Ovary (tissue), 9 donors: ENCODE measurements around the gene DENND2D. TPM values are rescaled to one million over a fixed set of nuclear protein-coding genes. Genes with fewer than 3 reads are reported as not detected.

Experiments used
- DNase-seq, 5 donors: peaks; one replicate each; pipeline ENCODE4 v3.0.0-alpha.2; 2019 to 2020
- H3K27ac ChIP-seq, 2 donors: fragments of 200-600 bp; one replicate each; pipeline versions ENCODE4 v1.5.1 to v1.8.0; 2019 to 2022
- H3K27me3 ChIP-seq: fragments of 200-600 bp; one replicate; pipeline ENCODE4 v1.8.0; 2022
- H3K36me3 ChIP-seq: fragments of 200-600 bp; sonication (generic); one replicate; pipeline ENCODE4 v1.5.1; 2019
- H3K4me1 ChIP-seq: one replicate; pipeline ENCODE4 v1.8.1; 2013; ENCODE audit warnings: mild to moderate bottlenecking, moderate library complexity; ENCODE audit not compliant: insufficient read depth
- H3K4me3 ChIP-seq: fragments of 200-600 bp; sonication (generic); one replicate; pipeline ENCODE4 v1.5.1; 2017
- H3K9me3 ChIP-seq, 2 donors: fragments of 200-600 bp in 1 of 2; sonication (generic) in 1 of 2; one replicate each; pipeline versions ENCODE4 v1.5.1 to v1.8.1; 2013 to 2019; ENCODE audit warnings: mild to moderate bottlenecking in 1 of 2, moderate library complexity in 1 of 2
- EP300 ChIP-seq: sonication (generic); formaldehyde crosslinking; IDR thresholded peaks from one replicate; pipeline ENCODE4 v1.6.1; 2017; ENCODE audit warnings: antibody characterized with exemption
- POLR2A ChIP-seq: fragments of 450-650 bp; IDR thresholded peaks from one replicate; pipeline ENCODE4 v1.6.1; 2017; ENCODE audit warnings: antibody characterized with exemption, mild to moderate bottlenecking, moderate library complexity
- WGBS, 3 donors: extraction: QIAGEN DNeasy Blood & Tissue Kit in 1 of 3; methylation state at CpG; one replicate each; pipeline versions ENCODE4 v1.1.5 to v1.1.7; 2013 to 2017; 5-methylcytosine and 5-hydroxymethylcytosine counted together
- intact Hi-C, 4 donors: fragments of 100-400 bp; cut with DNase I; formaldehyde crosslinking; loops; one replicate each; pipeline versions ENCODE4 v1.11.0 to v1.15.1; 2022 to 2023
- polyA plus RNA-seq, 2 donors: library from polyadenylated mRNA; stranded (reverse); fragments of 200-250 nt in 1 of 2; fragments of 350-450 nt in 1 of 2; fragmentation: Illumina TruSeq in 1 of 2; extraction: RNeasy Lipid Tissue Mini Kit (QIAGEN cat#74804) in 1 of 2; gene quantifications; one replicate each; pipeline ENCODE4 v1.2.3, GENCODE V29; 2013 to 2014
- total RNA-seq, 7 donors: library from RNA; depleted of rRNA in 2 of 7; stranded (reverse); fragments of >200 nt in 2 of 7; fragmentation: NEBNext Ultra II Directional in 3 of 7; extraction: Animal tissue kit (Norgen Biotek cat#: 25700) in 3 of 7; gene quantifications; one replicate each; pipeline versions ENCODE4 v1.1.0 to v1.2.4, GENCODE V29; 2016 to 2023
- TF ChIP-seq, protein P1 (sequence below), 3 donors: fragments of 450-650 bp in 2 of 3; fragments of 200-600 bp in 1 of 3; IDR thresholded peaks; one replicate each; pipeline versions ENCODE4 v1.5.1 to v1.8.0; 2016 to 2022; ENCODE audit warnings: antibody characterized with exemption in 3 of 3, mild to moderate bottlenecking in 1 of 3
- donor health status: DM: no; HTN: no; CAD: no; lungs with moderate emphysema.
- donor health status: DM: no; HTN: no; CAD: no.
- donor health status: Bipolar disorder and iron deficiency.
- donor health status: DM: yes; HTN: yes; CAD: no.
- donor health status: DM: no; HTN: no; CAD: no.
- donor health status: DM: yes; HTN: yes; CAD: no.

Gene DENND2D
- total and polyA plus RNA-seq, 9 donors: 2.5 to 19.0 (median 9.5) TPM

DNA sequence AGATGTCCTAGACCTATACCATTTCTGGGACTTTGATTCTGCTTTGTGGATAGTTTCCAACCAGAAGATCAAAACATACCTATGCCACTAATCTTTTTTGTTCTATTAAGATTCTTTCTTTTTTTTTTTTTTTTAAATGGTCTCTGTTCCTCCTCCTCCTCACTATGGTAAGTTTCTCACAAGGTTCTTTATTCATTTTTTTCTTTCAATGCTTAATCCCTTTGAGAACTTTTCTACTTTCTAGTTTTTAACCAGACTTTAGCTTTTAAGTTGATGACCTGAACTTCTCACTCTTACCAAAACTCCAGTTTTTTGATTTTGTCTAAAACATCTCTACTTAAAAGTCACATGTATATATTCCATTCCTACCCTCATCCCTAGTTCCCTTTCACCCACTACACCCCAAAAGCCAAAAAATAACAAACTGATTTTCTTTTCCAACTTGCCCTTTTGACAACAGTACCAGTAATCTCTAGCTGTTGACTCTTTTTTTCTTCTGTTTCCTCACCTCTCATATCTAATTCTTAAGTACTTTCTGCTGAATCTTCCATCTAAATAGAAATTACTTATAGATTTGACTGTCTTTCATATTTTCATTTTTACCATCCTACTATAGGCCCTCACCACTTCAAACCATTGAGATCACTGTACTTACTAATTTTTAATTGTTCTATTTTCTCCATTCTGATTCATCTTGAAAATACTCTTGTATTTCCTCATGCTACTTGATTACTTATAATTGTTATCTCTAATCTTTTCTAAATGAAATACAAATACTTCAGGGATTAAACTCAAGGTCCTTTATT lies 54.3 kb downstream of the DENND2D start:
- H3K27me3 ChIP-seq: no peaks in the 10 kb centered on the region
- no peaks in the 10 kb centered on the region for H3K9me3 ChIP-seq
- no peak for DNase-seq
- peaks cover 6% of the 10 kb centered on the region for H3K4me1 ChIP-seq
- H3K36me3 ChIP-seq: no peaks in the 10 kb centered on the region
- H3K4me3 ChIP-seq: no peak overlapping the region
- TF ChIP-seq, protein P1, sequence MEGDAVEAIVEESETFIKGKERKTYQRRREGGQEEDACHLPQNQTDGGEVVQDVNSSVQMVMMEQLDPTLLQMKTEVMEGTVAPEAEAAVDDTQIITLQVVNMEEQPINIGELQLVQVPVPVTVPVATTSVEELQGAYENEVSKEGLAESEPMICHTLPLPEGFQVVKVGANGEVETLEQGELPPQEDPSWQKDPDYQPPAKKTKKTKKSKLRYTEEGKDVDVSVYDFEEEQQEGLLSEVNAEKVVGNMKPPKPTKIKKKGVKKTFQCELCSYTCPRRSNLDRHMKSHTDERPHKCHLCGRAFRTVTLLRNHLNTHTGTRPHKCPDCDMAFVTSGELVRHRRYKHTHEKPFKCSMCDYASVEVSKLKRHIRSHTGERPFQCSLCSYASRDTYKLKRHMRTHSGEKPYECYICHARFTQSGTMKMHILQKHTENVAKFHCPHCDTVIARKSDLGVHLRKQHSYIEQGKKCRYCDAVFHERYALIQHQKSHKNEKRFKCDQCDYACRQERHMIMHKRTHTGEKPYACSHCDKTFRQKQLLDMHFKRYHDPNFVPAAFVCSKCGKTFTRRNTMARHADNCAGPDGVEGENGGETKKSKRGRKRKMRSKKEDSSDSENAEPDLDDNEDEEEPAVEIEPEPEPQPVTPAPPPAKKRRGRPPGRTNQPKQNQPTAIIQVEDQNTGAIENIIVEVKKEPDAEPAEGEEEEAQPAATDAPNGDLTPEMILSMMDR (IDR thresholded peaks at IDR 0.05): no peak
- TF ChIP-seq EP300 (no peak), POLR2A (no peak)
- H3K27ac ChIP-seq: no peak overlapping the region
- intact Hi-C loops: no loop called here

DNA sequence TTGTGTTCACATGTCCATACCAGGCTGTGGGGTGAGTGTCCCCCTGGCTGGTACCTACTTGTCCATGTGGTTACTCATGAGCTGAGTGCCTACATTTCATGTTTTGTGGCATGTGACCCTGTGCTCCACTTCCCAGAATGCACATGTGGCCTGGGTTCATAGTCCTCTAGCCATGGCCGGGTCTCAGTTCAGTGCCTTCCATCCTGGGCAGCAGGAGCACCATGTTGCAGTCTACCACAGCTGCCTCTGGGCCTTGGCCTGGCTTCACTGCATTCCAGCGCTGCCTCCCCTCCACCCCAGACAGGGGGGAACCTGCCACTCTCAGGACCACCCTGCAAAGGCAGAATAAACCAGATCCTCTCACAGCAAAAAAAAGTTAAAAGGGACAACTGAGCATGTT lies 54.9 kb downstream of the DENND2D start:
- H3K27me3 ChIP-seq: no peaks in the 10 kb centered on the region
- H3K36me3 ChIP-seq: no peaks in the 10 kb centered on the region
- no peak overlapping the region for H3K4me3 ChIP-seq
- no peak for DNase-seq
- H3K9me3 ChIP-seq: no peaks in the 10 kb centered on the region
- H3K4me1 ChIP-seq: peaks cover 5% of the 10 kb centered on the region
- TF ChIP-seq EP300 (no peak), POLR2A (no peak)
- TF ChIP-seq, protein P1 (IDR thresholded peaks at IDR 0.05): no peak
- WGBS, 3 donors: 95 to 97% (median 96%) methylated on average over 2 of the region's 2 CpGs
- H3K27ac ChIP-seq: no peak overlapping the region
- intact Hi-C loops: no loop called here

GRCh38 chr1:111142356-111142975 lies 58.0 kb downstream of the DENND2D start:
- Histone ChIP-seq H3K36me3 (no peaks in the 10 kb centered on the region), H3K9me3 (no peaks in the 10 kb centered on the region), H3K27me3 (peaks cover 2% of the 10 kb centered on the region), H3K27ac (no peak overlapping the region), H3K4me3 (no peak overlapping the region), H3K4me1 (peaks cover 5% of the 10 kb centered on the region)
- DNase-seq: no peak
- TF ChIP-seq POLR2A (no peak), EP300 (no peak)
- TF ChIP-seq, protein P1 (IDR thresholded peaks at IDR 0.05): no peak
- intact Hi-C loops: no loop called here
- 33 to 52% (median 37%) methylated on average over 5 of the region's 5 CpGs for WGBS, 3 donors

DNA sequence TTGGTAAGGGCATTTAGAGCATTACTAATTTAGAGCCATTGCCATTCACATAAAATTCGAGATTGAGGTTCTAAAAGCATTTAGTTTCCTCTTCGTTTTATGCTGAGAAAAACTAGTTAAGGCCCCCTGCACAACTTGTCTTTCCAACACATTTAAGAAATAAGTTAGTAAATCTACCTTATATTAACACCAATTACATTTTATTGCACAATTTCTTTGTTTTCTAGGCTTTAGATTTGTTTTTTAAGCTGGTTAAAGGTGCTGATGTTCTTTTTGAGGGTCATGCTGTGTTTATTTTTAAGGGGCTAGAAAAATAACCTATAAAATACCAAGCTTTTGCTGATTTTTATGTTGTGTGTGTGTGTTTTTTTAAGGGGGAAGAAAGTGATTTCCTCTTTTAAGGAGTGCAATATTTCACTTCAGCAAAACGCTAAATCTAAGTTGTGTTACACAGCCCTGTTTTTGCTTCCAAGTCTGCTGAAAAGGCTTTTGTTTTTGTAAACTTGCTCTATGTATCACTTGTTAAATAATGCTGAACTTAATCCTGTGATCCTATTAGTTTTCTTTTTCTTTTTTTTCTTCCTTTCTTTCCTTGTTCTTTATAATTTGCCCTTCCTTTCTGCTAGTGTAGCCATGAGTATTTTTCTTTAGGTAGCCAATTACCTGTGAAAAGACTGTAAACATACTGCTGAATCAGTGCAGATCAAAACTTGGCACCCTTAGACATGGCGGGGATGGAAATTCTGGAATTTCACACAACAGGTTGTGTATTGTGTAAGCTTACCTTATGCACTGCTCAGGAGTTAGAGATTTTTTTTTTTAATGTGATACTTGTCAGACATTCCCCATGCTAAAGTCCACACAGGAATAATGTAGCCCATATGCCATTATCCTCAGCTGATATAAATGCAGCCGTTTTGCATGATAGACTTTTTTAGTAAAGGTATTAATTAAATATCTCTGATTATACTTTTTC lies 58.9 kb downstream of the DENND2D start:
- peaks cover 2% of the 10 kb centered on the region for H3K27me3 ChIP-seq

More for the DNA sequence above, 58.9 kb downstream of the DENND2D start:
- DNase-seq: no peak
- Histone ChIP-seq H3K4me1 (peaks cover 5% of the 10 kb centered on the region), H3K27ac (no peak overlapping the region), H3K9me3 (no peaks in the 10 kb centered on the region), H3K4me3 (peak overlapping the region; percentile 69), H3K36me3 (no peaks in the 10 kb centered on the region)
- intact Hi-C loops: no loop called here
- WGBS, 3 donors: 22 to 31% (median 23%) methylated on average over 5 of the region's 5 CpGs
- TF ChIP-seq POLR2A (no peak), EP300 (no peak)
- TF ChIP-seq, protein P1 (IDR thresholded peaks at IDR 0.05): no peak
